Endodermal cell (in vitro differentiated cells): Measurements from ENCODE around the gene CCNT2. TPM values are rescaled to one million over a fixed set of nuclear protein-coding genes. Genes with fewer than 3 reads are reported as not detected.
A peak's percentile ranks its signal among the peaks of the same experiment; 100 is the strongest.

Experiments
- DNase-seq: peaks from one replicate; pipeline ENCODE4 v3.0.0-alpha.2; 2017
- H3K27ac ChIP-seq: 2 replicates; pipeline ENCODE4 v1.5.1; 2013; ENCODE audit warnings: mild to moderate bottlenecking, low read depth, low read length, moderate library complexity
- H3K27me3 ChIP-seq: 2 replicates; pipeline ENCODE4 v1.6.1; 2013; ENCODE audit warnings: mild to moderate bottlenecking, low read length, moderate library complexity; ENCODE audit not compliant: insufficient read depth, control insufficient read depth, poor library complexity, severe bottlenecking
- H3K36me3 ChIP-seq: 2 replicates; pipeline ENCODE4 v1.7.0; 2013; ENCODE audit warnings: mild to moderate bottlenecking, low read length, moderate library complexity; ENCODE audit not compliant: control insufficient read depth, insufficient read depth
- H3K4me1 ChIP-seq: one replicate; pipeline ENCODE4 v1.7.0; 2013; ENCODE audit warnings: low read length; ENCODE audit not compliant: control insufficient read depth, insufficient read depth
- H3K4me3 ChIP-seq: 2 replicates; pipeline ENCODE4 v1.5.1; 2013; ENCODE audit warnings: mild to moderate bottlenecking, low read length, moderate library complexity
- H3K9ac ChIP-seq: 2 replicates; pipeline ENCODE4 v1.6.1; 2013; ENCODE audit warnings: mild to moderate bottlenecking, low read length, moderate library complexity; ENCODE audit not compliant: poor library complexity, severe bottlenecking; ENCODE audit errors: extremely low read depth
- H3K9me3 ChIP-seq: 2 replicates; pipeline ENCODE4 v1.6.1; 2013; ENCODE audit warnings: mild to moderate bottlenecking, low read length, moderate library complexity; ENCODE audit not compliant: control insufficient read depth
- H3K27ac Mint-ChIP-seq: 2 replicates; pipeline ENCODE4 v1.8.0; 2020; ENCODE audit warnings: mixed read lengths
- H3K27me3 Mint-ChIP-seq: 2 replicates; pipeline ENCODE4 v1.8.0; 2021; ENCODE audit warnings: mild to moderate bottlenecking, mixed read lengths; ENCODE audit not compliant: insufficient read depth
- H3K36me3 Mint-ChIP-seq: 2 replicates; pipeline ENCODE4 v1.8.0; 2020; ENCODE audit warnings: low read depth, mixed read lengths
- H3K4me1 Mint-ChIP-seq: 2 replicates; pipeline ENCODE4 v1.8.0; 2020; ENCODE audit warnings: mixed read lengths
- H3K4me3 Mint-ChIP-seq: 2 replicates; pipeline ENCODE4 v1.8.0; 2020; ENCODE audit warnings: mild to moderate bottlenecking, moderate library complexity, mixed read lengths
- H3K9me3 Mint-ChIP-seq: 2 replicates; pipeline ENCODE4 v1.8.0; 2020; ENCODE audit warnings: mild to moderate bottlenecking, mixed read lengths
- CTCF ChIP-seq: fragments of 200-600 bp; sonication (generic); conservative IDR thresholded peaks from 2 replicates; pipeline ENCODE4 v1.5.0; 2021; ENCODE audit warnings: antibody characterized with exemption, mild to moderate bottlenecking
- WGBS, 2 experiments: methylation state at CpG; one replicate each; pipeline versions ENCODE4 v1.1.5 to v1.1.7; 2013; ENCODE audit warnings: missing lambda C conversion rate in 2 of 2, mixed read lengths in 1 of 2; ENCODE audit not compliant: insufficient coverage in 1 of 2, insufficient read length in 1 of 2; 5-methylcytosine and 5-hydroxymethylcytosine counted together
- total RNA-seq, 2 donors: library from RNA; stranded (reverse); fragmentation: NEBNext Ultra II Directional in 1 of 2; extraction: Animal tissue kit (Norgen Biotek cat#: 25700) in 1 of 2; gene quantifications; 2 replicates in 1 of 2; 3 replicates in 1 of 2; pipeline ENCODE4 v1.2.1, GENCODE V29; 2021

CCNT2 gene
- total RNA-seq, 2 donors from 2014 or later = 51.4 to 53.3 TPM

DNA sequence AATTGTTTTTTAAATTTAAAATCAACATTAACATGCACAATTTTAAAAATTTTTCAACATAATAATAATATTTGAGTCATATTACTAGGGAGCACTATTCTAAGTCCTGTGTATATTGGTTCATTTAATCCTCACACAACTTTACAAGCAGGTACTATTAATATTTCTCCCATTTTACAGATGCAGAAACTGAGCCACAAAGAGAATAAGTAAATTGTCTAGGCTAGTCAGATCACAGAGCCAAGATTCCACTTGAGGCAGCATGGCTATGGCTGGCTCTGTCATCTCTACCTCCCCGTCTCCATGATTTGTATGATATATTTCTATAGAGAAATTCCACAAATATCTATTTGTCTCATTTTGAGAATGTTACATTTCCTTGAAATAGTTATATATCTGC is 15.1 kb downstream of the CCNT2 start:
- Mint-ChIP-seq H3K27me3 (no peaks in the 10 kb centered on the region), H3K4me1 (peaks cover 4% of the 10 kb centered on the region), H3K4me3 (no peak overlapping the region), H3K36me3 (peaks cover 28% of the 10 kb centered on the region), H3K9me3 (no peaks in the 10 kb centered on the region), H3K27ac (no peak overlapping the region)
- Histone ChIP-seq H3K36me3 (peaks cover 57% of the 10 kb centered on the region), H3K9me3 (peaks cover 4% of the 10 kb centered on the region), H3K4me3 (no peak overlapping the region), H3K9ac (no peak overlapping the region), H3K4me1 (no peaks in the 10 kb centered on the region), H3K27ac (no peak overlapping the region), H3K27me3 (no peaks in the 10 kb centered on the region)
- TF ChIP-seq CTCF = no peak
- no CpG with 5 or more reads among the region's 1 CpG for WGBS, 2 experiments
- DNase-seq = no peak

DNA sequence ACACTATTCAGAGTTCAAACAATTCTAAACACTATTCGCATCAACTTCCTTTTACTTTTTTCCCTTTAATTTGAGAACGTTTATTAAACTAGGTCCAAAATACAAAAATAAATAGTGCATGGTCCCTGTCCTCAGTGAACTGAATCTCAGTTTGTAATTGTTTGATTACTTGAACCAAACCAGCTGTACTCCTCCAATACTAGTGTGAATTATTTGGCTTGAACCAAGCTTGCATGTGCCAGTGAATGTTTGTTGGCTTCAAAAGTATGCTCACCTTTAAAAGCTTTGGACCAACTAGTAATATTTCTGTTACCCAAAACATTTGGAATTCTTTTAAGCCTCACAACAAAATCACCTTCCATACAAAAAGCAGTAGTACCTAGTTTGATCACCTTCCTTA is 15.5 kb downstream of the CCNT2 start:
- WGBS, 2 experiments = 92 to 100% methylated on average over 2 of the region's 2 CpGs
- no peak for TF ChIP-seq CTCF
- no peaks in the 10 kb centered on the region for H3K27me3 Mint-ChIP-seq
- H3K36me3 ChIP-seq = peaks cover 61% of the 10 kb centered on the region
- peak overlapping the region; percentile 33 for H3K27ac Mint-ChIP-seq
- no peak overlapping the region for H3K4me3 Mint-ChIP-seq
- no peak overlapping the region for H3K9ac ChIP-seq
- peaks cover 4% of the 10 kb centered on the region for H3K9me3 ChIP-seq
- H3K36me3 Mint-ChIP-seq = peaks cover 31% of the 10 kb centered on the region
- H3K27ac ChIP-seq = no peak overlapping the region
- no peak for DNase-seq
- peaks cover 4% of the 10 kb centered on the region for H3K4me1 Mint-ChIP-seq
- H3K27me3 ChIP-seq = no peaks in the 10 kb centered on the region
- no peak overlapping the region for H3K4me3 ChIP-seq
- H3K4me1 ChIP-seq = no peaks in the 10 kb centered on the region
- no peaks in the 10 kb centered on the region for H3K9me3 Mint-ChIP-seq

GRCh38 chr2:134934641-134935040 is 16.0 kb downstream of the CCNT2 start:
- Mint-ChIP-seq H3K27ac (peak overlapping the region; percentile 8), H3K36me3 (peaks cover 34% of the 10 kb centered on the region), H3K4me1 (peaks cover 4% of the 10 kb centered on the region), H3K9me3 (no peaks in the 10 kb centered on the region), H3K4me3 (no peak overlapping the region), H3K27me3 (no peaks in the 10 kb centered on the region)
- H3K36me3 ChIP-seq = peaks cover 65% of the 10 kb centered on the region
- H3K4me1 ChIP-seq = no peaks in the 10 kb centered on the region
- H3K9me3 ChIP-seq = peaks cover 4% of the 10 kb centered on the region
- no peak for TF ChIP-seq CTCF
- H3K27ac ChIP-seq = no peak overlapping the region
- no peak for DNase-seq
- H3K27me3 ChIP-seq = no peaks in the 10 kb centered on the region
- H3K4me3 ChIP-seq = no peak overlapping the region
- 90 to 100% methylated on average over 1 of the region's 1 CpG for WGBS, 2 experiments
- no peak overlapping the region for H3K9ac ChIP-seq
